DOHH2 (cell line): Measurements from ENCODE around the gene POU5F2.

Experiments
- EZH2phosphoT487 ChIP-seq: fragments of 200-600 bp; sonication (generic); IDR thresholded peaks from 2 replicates; pipeline ENCODE4 v1.6.1; 2017; ENCODE audit warnings: borderline replicate concordance, mild to moderate bottlenecking, antibody characterized with exemption, low read length, moderate library complexity, mixed read lengths
- TF ChIP-seq, protein P1 (sequence below): fragments of 200-600 bp; sonication (generic); IDR thresholded peaks from one replicate; pipeline ENCODE4 v1.5.1; 2014; ENCODE audit warnings: antibody characterized with exemption, mild to moderate bottlenecking, low read depth, low read length; ENCODE audit not compliant: poor library complexity, severe bottlenecking

GRCh38 chr5:93717162-93717561 is 24.2 kb downstream of the POU5F2 start:
- TF ChIP-seq, protein P1, sequence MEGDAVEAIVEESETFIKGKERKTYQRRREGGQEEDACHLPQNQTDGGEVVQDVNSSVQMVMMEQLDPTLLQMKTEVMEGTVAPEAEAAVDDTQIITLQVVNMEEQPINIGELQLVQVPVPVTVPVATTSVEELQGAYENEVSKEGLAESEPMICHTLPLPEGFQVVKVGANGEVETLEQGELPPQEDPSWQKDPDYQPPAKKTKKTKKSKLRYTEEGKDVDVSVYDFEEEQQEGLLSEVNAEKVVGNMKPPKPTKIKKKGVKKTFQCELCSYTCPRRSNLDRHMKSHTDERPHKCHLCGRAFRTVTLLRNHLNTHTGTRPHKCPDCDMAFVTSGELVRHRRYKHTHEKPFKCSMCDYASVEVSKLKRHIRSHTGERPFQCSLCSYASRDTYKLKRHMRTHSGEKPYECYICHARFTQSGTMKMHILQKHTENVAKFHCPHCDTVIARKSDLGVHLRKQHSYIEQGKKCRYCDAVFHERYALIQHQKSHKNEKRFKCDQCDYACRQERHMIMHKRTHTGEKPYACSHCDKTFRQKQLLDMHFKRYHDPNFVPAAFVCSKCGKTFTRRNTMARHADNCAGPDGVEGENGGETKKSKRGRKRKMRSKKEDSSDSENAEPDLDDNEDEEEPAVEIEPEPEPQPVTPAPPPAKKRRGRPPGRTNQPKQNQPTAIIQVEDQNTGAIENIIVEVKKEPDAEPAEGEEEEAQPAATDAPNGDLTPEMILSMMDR: no peak
- no peak for TF ChIP-seq EZH2phosphoT487
